D721Med (cell line): ENCODE data around the gene TRIM63.
A peak's percentile ranks its signal among the peaks of the same experiment; 100 is the strongest.

Experiments
- DNase-seq: peaks from one replicate; pipeline ENCODE4 v3.0.0; 2011; ENCODE audit warnings: low spot score; ENCODE audit not compliant: insufficient read length
- FAIRE-seq: peaks from 2 replicates; lab custom pipeline; 2011; peaks lifted over from hg19 to GRCh38; lab: Jason Lieb, UNC
- CTCF ChIP-seq: IDR thresholded peaks from 2 replicates; pipeline ENCODE4 v1.5.1; 2012; ENCODE audit warnings: mild to moderate bottlenecking, control low read depth; ENCODE audit not compliant: insufficient read depth; ENCODE audit errors: missing control alignments

TRIM63 gene

DNA sequence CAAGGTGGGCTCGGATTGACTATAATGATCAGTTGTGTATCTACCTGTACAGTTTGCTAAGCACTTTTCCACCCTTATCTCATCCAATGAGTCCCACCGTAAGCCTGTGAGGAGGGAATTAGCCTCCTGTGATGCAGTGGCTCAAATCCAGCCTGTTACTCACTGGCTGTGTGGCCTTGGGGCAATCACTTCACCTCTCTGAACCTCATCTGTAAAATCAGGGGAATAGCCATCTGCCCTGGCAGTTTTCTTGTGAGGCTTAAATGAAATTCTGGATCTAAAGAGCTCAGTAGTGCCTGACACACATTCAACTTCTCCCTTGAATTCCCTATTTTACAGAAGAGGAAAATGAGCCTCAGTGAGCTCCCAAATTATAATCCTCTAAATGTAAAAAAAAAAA lies 53.3 kb downstream of the TRIM63 start:
- TF ChIP-seq CTCF, result no peak
- no peak for FAIRE-seq
- no peak for DNase-seq

DNA sequence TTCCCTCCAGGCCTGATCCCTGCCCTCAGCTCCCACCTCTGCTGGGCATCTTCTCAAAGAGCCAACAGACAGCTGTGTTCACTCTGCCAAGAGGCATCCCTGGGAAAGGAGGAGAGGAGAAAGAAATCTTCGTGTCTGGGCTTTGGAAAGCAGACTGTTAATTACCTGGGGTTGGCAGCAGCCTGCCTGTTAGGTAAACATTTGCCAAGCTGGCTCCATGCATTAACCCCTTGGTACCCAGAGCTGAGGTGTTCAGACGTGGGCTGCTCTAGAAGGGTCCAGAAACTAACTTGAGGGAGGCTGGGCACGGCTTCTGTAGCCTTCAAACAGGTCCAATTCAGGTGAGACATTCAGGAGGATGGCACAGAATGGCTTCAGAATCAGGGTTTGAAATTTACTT lies 54.6 kb downstream of the TRIM63 start:
- FAIRE-seq (no peak), DNase-seq (no peak)
- TF ChIP-seq CTCF, result no peak

GRCh38 chr1:26010825-26011224 lies 56.6 kb downstream of the TRIM63 start:
- no peak for TF ChIP-seq CTCF
- no peak for DNase-seq
- FAIRE-seq, result no peak

GRCh38 chr1:26009796-26010447 lies 57.5 kb downstream of the TRIM63 start:
- DNase-seq, result no peak
- FAIRE-seq, result no peak
- peak; percentile 18 for TF ChIP-seq CTCF

DNA sequence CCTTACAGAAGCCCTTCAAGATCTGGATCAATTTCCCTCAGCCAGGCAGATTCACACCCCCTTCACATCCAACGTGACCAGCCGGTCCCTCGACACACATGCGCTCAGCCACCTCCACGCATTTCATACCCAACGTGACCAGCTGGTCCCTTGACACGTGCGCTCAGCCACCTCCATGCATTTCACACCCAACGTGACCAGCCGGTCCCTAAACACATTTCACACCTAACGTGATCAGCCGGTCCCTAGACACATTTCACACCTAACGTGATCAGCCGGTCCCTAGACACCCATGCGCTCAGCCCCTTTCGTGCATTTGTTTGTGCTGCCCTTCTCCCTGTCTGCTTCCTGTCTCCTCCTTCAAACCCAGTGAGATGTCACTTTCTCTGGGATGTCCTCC lies 60.7 kb downstream of the TRIM63 start:
- no peak for TF ChIP-seq CTCF
- FAIRE-seq (no peak), DNase-seq (no peak)

- no peak for FAIRE-seq
- DNase-seq, result no peak
- no peak for TF ChIP-seq CTCF
Observed at GRCh38 chr1:26005434-26006105, 61.9 kb downstream of the TRIM63 start.

GRCh38 chr1:26003756-26004155 lies 63.7 kb downstream of the TRIM63 start:
- no peak for TF ChIP-seq CTCF
- DNase-seq, result no peak
- no peak for FAIRE-seq
